Breast epithelium (tissue), 4 donors: Measurements from ENCODE around the gene FGF23. TPM values are rescaled to one million over a fixed set of nuclear protein-coding genes. Genes with fewer than 3 reads are reported as not detected.

Experiments used
- DNase-seq, 2 donors: peaks; one replicate each; pipeline ENCODE4 v3.0.0-alpha.2; 2019; ENCODE audit warnings: low spot score in 2 of 2
- H3K27ac ChIP-seq, 2 donors: fragments of 200-600 bp; sonication (generic) in 1 of 2; one replicate each; pipeline ENCODE4 v1.5.1; 2016 to 2019; ENCODE audit warnings: mild to moderate bottlenecking in 1 of 2
- H3K27me3 ChIP-seq, 2 donors: fragments of 200-600 bp; sonication (generic) in 1 of 2; one replicate each; pipeline versions ENCODE4 v1.5.1 to v1.6.0; 2017 to 2019; ENCODE audit warnings: control low read depth in 1 of 2, mild to moderate bottlenecking in 1 of 2
- H3K36me3 ChIP-seq: fragments of 200-600 bp; one replicate; pipeline ENCODE4 v1.5.1; 2019
- H3K4me1 ChIP-seq, 2 donors: fragments of 200-600 bp; sonication (generic); one replicate each; pipeline ENCODE4 v1.5.1; 2016 to 2019; ENCODE audit warnings: control low read depth in 1 of 2
- H3K4me3 ChIP-seq, 3 donors: fragments of 200-600 bp; sonication (generic); 1 replicate in 2 of 3; 2 replicates in 1 of 3; pipeline ENCODE4 v1.5.1; 2016 to 2019; ENCODE audit warnings: mild to moderate bottlenecking in 3 of 3, moderate library complexity in 2 of 3
- H3K9me3 ChIP-seq, 2 donors: fragments of 200-600 bp; sonication (generic) in 1 of 2; one replicate each; pipeline ENCODE4 v1.5.1; 2016 to 2019; ENCODE audit warnings: control low read depth in 1 of 2
- POLR2A ChIP-seq: fragments of 450-650 bp; IDR thresholded peaks from one replicate; pipeline ENCODE4 v1.6.1; 2016; ENCODE audit warnings: antibody characterized with exemption, mild to moderate bottlenecking, moderate library complexity
- POLR2AphosphoS5 ChIP-seq, 3 donors: sonication (generic); formaldehyde crosslinking; IDR thresholded peaks; one replicate each; pipeline ENCODE4 v1.6.1; 2017; ENCODE audit warnings: antibody characterized with exemption in 3 of 3
- intact Hi-C: fragments of 100-400 bp; cut with DNase I; formaldehyde crosslinking; loops from one replicate; pipeline ENCODE4 v1.15.1; 2023; ENCODE audit warnings: low total_unique reads
- total RNA-seq, 3 donors: library from RNA; depleted of rRNA; stranded (reverse); fragments of >200 nt; gene quantifications; one replicate each; pipeline ENCODE4 v1.1.0, GENCODE V29; 2016
- TF ChIP-seq, protein P1 (sequence below), 3 donors: fragments of 450-650 bp; IDR thresholded peaks; one replicate each; pipeline ENCODE4 v1.5.1; 2016 to 2017; ENCODE audit warnings: antibody characterized with exemption in 3 of 3, mild to moderate bottlenecking in 3 of 3, moderate library complexity in 3 of 3

Gene FGF23
- total RNA-seq, 3 donors from 2014 or later, result not detected

GRCh38 chr12:4331842-4332241 lies 47.7 kb downstream of the FGF23 start:
- no peak overlapping the region for H3K4me3 ChIP-seq
- intact Hi-C loops, result no loop called here
- no peak overlapping the region for H3K27ac ChIP-seq
- no peak for DNase-seq
- H3K27me3 ChIP-seq, result no peaks in the 10 kb centered on the region
- no peaks in the 10 kb centered on the region for H3K4me1 ChIP-seq
- TF ChIP-seq, protein P1, sequence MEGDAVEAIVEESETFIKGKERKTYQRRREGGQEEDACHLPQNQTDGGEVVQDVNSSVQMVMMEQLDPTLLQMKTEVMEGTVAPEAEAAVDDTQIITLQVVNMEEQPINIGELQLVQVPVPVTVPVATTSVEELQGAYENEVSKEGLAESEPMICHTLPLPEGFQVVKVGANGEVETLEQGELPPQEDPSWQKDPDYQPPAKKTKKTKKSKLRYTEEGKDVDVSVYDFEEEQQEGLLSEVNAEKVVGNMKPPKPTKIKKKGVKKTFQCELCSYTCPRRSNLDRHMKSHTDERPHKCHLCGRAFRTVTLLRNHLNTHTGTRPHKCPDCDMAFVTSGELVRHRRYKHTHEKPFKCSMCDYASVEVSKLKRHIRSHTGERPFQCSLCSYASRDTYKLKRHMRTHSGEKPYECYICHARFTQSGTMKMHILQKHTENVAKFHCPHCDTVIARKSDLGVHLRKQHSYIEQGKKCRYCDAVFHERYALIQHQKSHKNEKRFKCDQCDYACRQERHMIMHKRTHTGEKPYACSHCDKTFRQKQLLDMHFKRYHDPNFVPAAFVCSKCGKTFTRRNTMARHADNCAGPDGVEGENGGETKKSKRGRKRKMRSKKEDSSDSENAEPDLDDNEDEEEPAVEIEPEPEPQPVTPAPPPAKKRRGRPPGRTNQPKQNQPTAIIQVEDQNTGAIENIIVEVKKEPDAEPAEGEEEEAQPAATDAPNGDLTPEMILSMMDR (IDR thresholded peaks at IDR 0.05), result no peak
- TF ChIP-seq POLR2A (no peak), POLR2AphosphoS5 (IDR thresholded peaks at IDR 0.05) (no peak)
- H3K9me3 ChIP-seq, result no peaks in the 10 kb centered on the region
- no peaks in the 10 kb centered on the region for H3K36me3 ChIP-seq

DNA sequence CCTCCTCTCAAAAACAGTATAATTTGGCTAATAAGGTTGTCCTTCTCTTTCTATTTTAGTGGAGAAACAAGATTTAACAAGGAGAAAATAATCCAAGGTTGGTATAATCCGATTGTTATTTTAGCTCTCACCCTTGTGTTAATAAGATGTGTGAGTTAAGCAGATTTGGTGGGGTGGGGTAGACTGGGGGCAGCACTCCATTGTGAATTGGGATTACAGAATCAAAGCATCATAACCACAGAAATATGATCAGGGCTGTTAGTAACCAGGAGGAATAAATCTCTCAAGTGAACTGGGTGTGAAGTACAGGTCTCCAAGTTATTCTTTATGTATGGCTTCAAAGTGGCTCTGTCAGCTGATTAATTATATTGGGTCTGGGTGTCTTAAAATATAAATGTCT lies 48.3 kb downstream of the FGF23 start:
- Histone ChIP-seq H3K9me3 (no peaks in the 10 kb centered on the region), H3K27me3 (no peaks in the 10 kb centered on the region), H3K27ac (no peak overlapping the region), H3K36me3 (no peaks in the 10 kb centered on the region), H3K4me3 (no peak overlapping the region), H3K4me1 (no peaks in the 10 kb centered on the region)
- no peak for TF ChIP-seq POLR2A
- intact Hi-C loops, result no loop called here
- no peak for DNase-seq

- TF ChIP-seq, protein P1 (IDR thresholded peaks at IDR 0.05), result no peak
- intact Hi-C loops, result no loop called here
- H3K27me3 ChIP-seq, result no peaks in the 10 kb centered on the region
- H3K4me1 ChIP-seq, result no peaks in the 10 kb centered on the region
- DNase-seq, result no peak
- no peaks in the 10 kb centered on the region for H3K36me3 ChIP-seq
- no peaks in the 10 kb centered on the region for H3K9me3 ChIP-seq
- no peak overlapping the region for H3K27ac ChIP-seq
- no peak overlapping the region for H3K4me3 ChIP-seq
Observed at GRCh38 chr12:4330203-4330602, 49.3 kb downstream of the FGF23 start.

DNA sequence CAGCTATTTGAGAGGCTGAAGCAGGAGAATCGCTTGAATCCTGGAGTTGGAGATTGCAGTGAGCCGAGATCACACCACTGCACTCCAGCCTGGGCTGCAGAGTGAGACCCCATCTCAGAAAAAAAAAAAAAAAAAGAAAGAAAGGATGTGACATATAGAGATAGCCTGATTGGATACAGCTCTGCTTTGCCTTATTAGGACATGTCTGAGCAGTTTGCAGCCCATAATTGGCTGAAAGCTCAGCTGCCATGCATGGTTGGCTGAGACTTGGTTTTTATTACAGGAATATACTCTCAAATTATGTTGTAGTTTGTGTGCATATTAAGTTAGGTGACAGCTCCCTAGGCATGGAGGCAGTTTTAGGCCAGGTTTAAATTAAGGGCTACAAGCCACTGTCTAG lies 52.2 kb downstream of the FGF23 start:
- H3K4me3 ChIP-seq, result no peak overlapping the region
- DNase-seq, result no peak
- TF ChIP-seq, protein P1 (IDR thresholded peaks at IDR 0.05), result no peak
- TF ChIP-seq POLR2AphosphoS5 (IDR thresholded peaks at IDR 0.05) (no peak), POLR2A (no peak)
- intact Hi-C loops, result no loop called here
- H3K9me3 ChIP-seq, result no peaks in the 10 kb centered on the region
- no peaks in the 10 kb centered on the region for H3K27me3 ChIP-seq
- H3K27ac ChIP-seq, result no peak overlapping the region
- no peaks in the 10 kb centered on the region for H3K36me3 ChIP-seq
- H3K4me1 ChIP-seq, result no peaks in the 10 kb centered on the region

GRCh38 chr12:4325966-4326365 lies 53.5 kb downstream of the FGF23 start:
- H3K36me3 ChIP-seq, result no peaks in the 10 kb centered on the region
- DNase-seq, result no peak
- H3K4me3 ChIP-seq, result no peak overlapping the region
- no peaks in the 10 kb centered on the region for H3K27me3 ChIP-seq
- no peak overlapping the region for H3K27ac ChIP-seq
- intact Hi-C loops, result no loop called here
- H3K4me1 ChIP-seq, result no peaks in the 10 kb centered on the region
- TF ChIP-seq POLR2A (no peak), POLR2AphosphoS5 (IDR thresholded peaks at IDR 0.05) (no peak)
- no peaks in the 10 kb centered on the region for H3K9me3 ChIP-seq

DNA sequence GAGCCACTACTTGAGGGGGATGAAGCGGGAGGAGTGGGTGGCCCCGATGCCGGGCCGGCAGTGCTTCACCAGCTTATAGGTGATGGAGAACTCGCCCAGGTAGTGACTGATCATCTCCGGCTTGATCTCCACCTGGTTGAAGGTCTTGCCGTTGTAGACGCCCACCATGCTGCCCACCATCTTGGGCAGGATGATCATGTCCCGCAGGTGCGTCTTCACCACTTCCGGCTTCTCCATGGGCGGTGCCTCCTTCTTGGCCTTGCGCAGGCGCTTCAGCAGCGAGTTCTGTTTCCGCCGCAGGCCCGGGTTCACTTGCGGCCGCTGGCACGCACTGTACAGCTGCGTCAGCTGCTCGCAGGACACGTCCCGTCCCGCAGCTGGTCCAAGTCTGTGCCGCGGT lies 55.1 kb downstream of the FGF23 start:
- DNase-seq, result no peak
- intact Hi-C loops, result no loop called here
- H3K4me1 ChIP-seq, result no peaks in the 10 kb centered on the region

More for the DNA sequence above, 55.1 kb downstream of the FGF23 start:
- Histone ChIP-seq H3K27me3 (no peaks in the 10 kb centered on the region), H3K4me3 (no peak overlapping the region), H3K27ac (no peak overlapping the region), H3K36me3 (no peaks in the 10 kb centered on the region), H3K9me3 (no peaks in the 10 kb centered on the region)
- TF ChIP-seq, protein P1 (IDR thresholded peaks at IDR 0.05), result no peak
- no peak for TF ChIP-seq POLR2A
- TF ChIP-seq POLR2AphosphoS5 (IDR thresholded peaks at IDR 0.05), result no peak
